ENCODE data around the gene SLC6A19. TPM values are rescaled to one million over a fixed set of nuclear protein-coding genes. Genes with fewer than 3 reads are reported as not detected.

SLC6A19 gene
- total and polyA plus RNA-seq, 4 donors: 0.17 to 4.9 (median 0.91) TPM

GRCh38 chr5:1213508-1214162, 12.2 kb downstream of the SLC6A19 start:
- no peak for TF ChIP-seq JUND (IDR thresholded peaks at IDR 0.05)
- no peak for TF ChIP-seq SP1 (IDR thresholded peaks at IDR 0.05)
- no peak for TF ChIP-seq CTCF (IDR thresholded peaks at IDR 0.05; ENCODE audit: low read depth, low read length, missing input control)
- TF ChIP-seq TAF1 (conservative IDR thresholded peaks at IDR 0.05): no peak
- TF ChIP-seq FOXA1 (IDR thresholded peaks at IDR 0.05): no peak
- TF ChIP-seq, protein P1, sequence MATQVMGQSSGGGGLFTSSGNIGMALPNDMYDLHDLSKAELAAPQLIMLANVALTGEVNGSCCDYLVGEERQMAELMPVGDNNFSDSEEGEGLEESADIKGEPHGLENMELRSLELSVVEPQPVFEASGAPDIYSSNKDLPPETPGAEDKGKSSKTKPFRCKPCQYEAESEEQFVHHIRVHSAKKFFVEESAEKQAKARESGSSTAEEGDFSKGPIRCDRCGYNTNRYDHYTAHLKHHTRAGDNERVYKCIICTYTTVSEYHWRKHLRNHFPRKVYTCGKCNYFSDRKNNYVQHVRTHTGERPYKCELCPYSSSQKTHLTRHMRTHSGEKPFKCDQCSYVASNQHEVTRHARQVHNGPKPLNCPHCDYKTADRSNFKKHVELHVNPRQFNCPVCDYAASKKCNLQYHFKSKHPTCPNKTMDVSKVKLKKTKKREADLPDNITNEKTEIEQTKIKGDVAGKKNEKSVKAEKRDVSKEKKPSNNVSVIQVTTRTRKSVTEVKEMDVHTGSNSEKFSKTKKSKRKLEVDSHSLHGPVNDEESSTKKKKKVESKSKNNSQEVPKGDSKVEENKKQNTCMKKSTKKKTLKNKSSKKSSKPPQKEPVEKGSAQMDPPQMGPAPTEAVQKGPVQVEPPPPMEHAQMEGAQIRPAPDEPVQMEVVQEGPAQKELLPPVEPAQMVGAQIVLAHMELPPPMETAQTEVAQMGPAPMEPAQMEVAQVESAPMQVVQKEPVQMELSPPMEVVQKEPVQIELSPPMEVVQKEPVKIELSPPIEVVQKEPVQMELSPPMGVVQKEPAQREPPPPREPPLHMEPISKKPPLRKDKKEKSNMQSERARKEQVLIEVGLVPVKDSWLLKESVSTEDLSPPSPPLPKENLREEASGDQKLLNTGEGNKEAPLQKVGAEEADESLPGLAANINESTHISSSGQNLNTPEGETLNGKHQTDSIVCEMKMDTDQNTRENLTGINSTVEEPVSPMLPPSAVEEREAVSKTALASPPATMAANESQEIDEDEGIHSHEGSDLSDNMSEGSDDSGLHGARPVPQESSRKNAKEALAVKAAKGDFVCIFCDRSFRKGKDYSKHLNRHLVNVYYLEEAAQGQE (IDR thresholded peaks at IDR 0.05): no peak
- TF ChIP-seq, protein P2, sequence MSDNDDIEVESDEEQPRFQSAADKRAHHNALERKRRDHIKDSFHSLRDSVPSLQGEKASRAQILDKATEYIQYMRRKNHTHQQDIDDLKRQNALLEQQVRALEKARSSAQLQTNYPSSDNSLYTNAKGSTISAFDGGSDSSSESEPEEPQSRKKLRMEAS (IDR thresholded peaks at IDR 0.05): no peak
- TF ChIP-seq ZBTB33 (IDR thresholded peaks at IDR 0.05): no peak
- no peak for TF ChIP-seq HNF4G (IDR thresholded peaks at IDR 0.05)
- no peak for TF ChIP-seq YY1 (IDR thresholded peaks at IDR 0.05)
- TF ChIP-seq RXRA (IDR thresholded peaks at IDR 0.05): no peak
- no peak for TF ChIP-seq NR2F2 (IDR thresholded peaks at IDR 0.05)
- no peak for TF ChIP-seq FOXA2 (IDR thresholded peaks at IDR 0.05)
- no peak for TF ChIP-seq HNF4A (conservative IDR thresholded peaks at IDR 0.05)
- no peak for TF ChIP-seq RAD21 (IDR thresholded peaks at IDR 0.05)
- no peak for TF ChIP-seq EGR1 (IDR thresholded peaks at IDR 0.05; ENCODE audit: low read depth in 2 of 2)
- TF ChIP-seq ATF3 (IDR thresholded peaks at IDR 0.05): no peak
- TF ChIP-seq GABPA (IDR thresholded peaks at IDR 0.05 in 1 of 2, conservative IDR thresholded peaks at IDR 0.05 in 1 of 2): no peak
- WGBS: 87% methylated on average over 25 of the region's 25 CpGs
- no peaks in the 10 kb centered on the region for H3K36me3 ChIP-seq (ENCODE audit: control insufficient read depth in 4 of 4, insufficient read depth in 3 of 4, low read depth in 1 of 4, low read length in 3 of 4)
- no peak overlapping the region for H3K4me3 ChIP-seq (ENCODE audit: low read depth in 1 of 3, low read length in 3 of 3)
- H3K27me3 ChIP-seq (ENCODE audit: control insufficient read depth in 4 of 4, insufficient read depth in 4 of 4, low read length in 3 of 4): no peaks in the 10 kb centered on the region
- H3K27ac ChIP-seq (ENCODE audit: low read depth in 1 of 2, low read length in 2 of 2): no peak overlapping the region
- H3K9me3 ChIP-seq (ENCODE audit: control insufficient read depth in 4 of 4, low read length in 3 of 4): peaks cover 0 to 2% (median 0%) of the 10 kb centered on the region in 4 donors
- H3K9ac ChIP-seq (ENCODE audit: low read depth in 1 of 2, low read length in 2 of 2): no peak overlapping the region
- no peaks in the 10 kb centered on the region for H3K4me1 ChIP-seq (ENCODE audit: control insufficient read depth in 4 of 4, insufficient read depth in 4 of 4, low read length in 3 of 4)
- no peak for DNase-seq (ENCODE audit: low spot score)
